SK-N-SH (cell line): ENCODE measurements around the gene HSPA4L.

Experiments used
- EP300 ChIP-seq, 2 experiments: IDR thresholded peaks; 2 replicates each; pipeline versions ENCODE4 v1.4.0 to v1.6.1; 2012; ENCODE audit warnings: borderline replicate concordance in 1 of 2, low read depth in 1 of 2, low read length in 1 of 2
- GABPA ChIP-seq: IDR thresholded peaks from 2 replicates; pipeline ENCODE4 v1.4.0; 2012; ENCODE audit warnings: low read depth, mild to moderate bottlenecking
- GATA2 ChIP-seq: sonication (generic); formaldehyde crosslinking; IDR thresholded peaks from 2 replicates; pipeline ENCODE4 v1.5.0; 2020; ENCODE audit warnings: mild to moderate bottlenecking, missing genetic modification reagents
- JUND ChIP-seq: IDR thresholded peaks from 2 replicates; pipeline ENCODE4 v1.4.0; 2012
- POLR2AphosphoS5 ChIP-seq: IDR thresholded peaks from 2 replicates; pipeline ENCODE4 v1.6.1; 2012; ENCODE audit warnings: low read depth, low read length
- RFX5 ChIP-seq: IDR thresholded peaks from 2 replicates; pipeline ENCODE4 v1.6.1; 2012; ENCODE audit warnings: mild to moderate bottlenecking, improper control_type of control experiment, low read length
- RXRA ChIP-seq: IDR thresholded peaks from 2 replicates; pipeline ENCODE4 v1.4.0; 2012; ENCODE audit warnings: low read depth, mild to moderate bottlenecking, borderline replicate concordance
- SIN3A ChIP-seq: IDR thresholded peaks from 2 replicates; pipeline ENCODE4 v1.6.1; 2012; ENCODE audit warnings: low read depth, mild to moderate bottlenecking, low read length, moderate library complexity, borderline replicate concordance
- TAF1 ChIP-seq: IDR thresholded peaks from 2 replicates; pipeline ENCODE4 v1.6.1; 2012; ENCODE audit warnings: low read depth, mild to moderate bottlenecking, low read length, moderate library complexity, borderline replicate concordance
- YY1 ChIP-seq: IDR thresholded peaks from 2 replicates; pipeline ENCODE4 v1.4.0; 2012; ENCODE audit warnings: low read depth, mild to moderate bottlenecking
- TF ChIP-seq, protein P1 (sequence below): fragments of 200-600 bp; sonication (generic); IDR thresholded peaks from 2 replicates; pipeline ENCODE4 v1.6.1; 2017; ENCODE audit warnings: antibody characterized with exemption, mild to moderate bottlenecking, moderate library complexity
- TF ChIP-seq, protein P2 (sequence below): IDR thresholded peaks from 2 replicates; pipeline ENCODE4 v1.4.0; 2012; ENCODE audit warnings: low read depth
- TF ChIP-seq, protein P3 (sequence below): IDR thresholded peaks from 2 replicates; pipeline ENCODE4 v1.4.0; 2012; ENCODE audit warnings: low read depth, borderline replicate concordance

DNA sequence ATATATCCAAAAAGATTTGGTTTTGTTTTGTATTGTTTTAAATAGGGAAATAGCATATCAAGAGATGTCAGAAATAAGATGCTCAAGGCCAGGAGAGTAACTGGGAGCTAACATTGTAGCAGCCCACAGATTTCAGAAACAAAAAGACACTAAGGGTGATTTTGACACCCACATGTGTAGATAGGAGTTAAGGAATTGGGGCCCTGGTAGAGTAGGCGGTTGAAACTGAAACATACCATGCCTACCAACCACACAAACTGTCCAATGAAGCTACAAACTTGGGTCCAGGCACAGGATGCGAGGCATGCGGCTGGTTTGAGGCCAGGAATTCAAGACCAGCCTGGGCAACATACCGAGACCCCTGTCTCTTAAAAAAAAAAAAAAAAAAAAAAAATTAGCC, 6.3 kb upstream of the HSPA4L start:
- TF ChIP-seq RXRA, result no peak
- TF ChIP-seq, protein P1, sequence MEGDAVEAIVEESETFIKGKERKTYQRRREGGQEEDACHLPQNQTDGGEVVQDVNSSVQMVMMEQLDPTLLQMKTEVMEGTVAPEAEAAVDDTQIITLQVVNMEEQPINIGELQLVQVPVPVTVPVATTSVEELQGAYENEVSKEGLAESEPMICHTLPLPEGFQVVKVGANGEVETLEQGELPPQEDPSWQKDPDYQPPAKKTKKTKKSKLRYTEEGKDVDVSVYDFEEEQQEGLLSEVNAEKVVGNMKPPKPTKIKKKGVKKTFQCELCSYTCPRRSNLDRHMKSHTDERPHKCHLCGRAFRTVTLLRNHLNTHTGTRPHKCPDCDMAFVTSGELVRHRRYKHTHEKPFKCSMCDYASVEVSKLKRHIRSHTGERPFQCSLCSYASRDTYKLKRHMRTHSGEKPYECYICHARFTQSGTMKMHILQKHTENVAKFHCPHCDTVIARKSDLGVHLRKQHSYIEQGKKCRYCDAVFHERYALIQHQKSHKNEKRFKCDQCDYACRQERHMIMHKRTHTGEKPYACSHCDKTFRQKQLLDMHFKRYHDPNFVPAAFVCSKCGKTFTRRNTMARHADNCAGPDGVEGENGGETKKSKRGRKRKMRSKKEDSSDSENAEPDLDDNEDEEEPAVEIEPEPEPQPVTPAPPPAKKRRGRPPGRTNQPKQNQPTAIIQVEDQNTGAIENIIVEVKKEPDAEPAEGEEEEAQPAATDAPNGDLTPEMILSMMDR, result no peak
- no peak for TF ChIP-seq SIN3A
- no peak for TF ChIP-seq GABPA
- TF ChIP-seq, protein P2, sequence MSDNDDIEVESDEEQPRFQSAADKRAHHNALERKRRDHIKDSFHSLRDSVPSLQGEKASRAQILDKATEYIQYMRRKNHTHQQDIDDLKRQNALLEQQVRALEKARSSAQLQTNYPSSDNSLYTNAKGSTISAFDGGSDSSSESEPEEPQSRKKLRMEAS, result no peak
- TF ChIP-seq EP300 (IDR thresholded peaks at IDR 0.05; ENCODE audit: borderline replicate concordance in 1 of 2, low read depth in 1 of 2, low read length in 1 of 2), result no peak
- TF ChIP-seq YY1, result no peak
- no peak for TF ChIP-seq POLR2AphosphoS5
- TF ChIP-seq, protein P3, sequence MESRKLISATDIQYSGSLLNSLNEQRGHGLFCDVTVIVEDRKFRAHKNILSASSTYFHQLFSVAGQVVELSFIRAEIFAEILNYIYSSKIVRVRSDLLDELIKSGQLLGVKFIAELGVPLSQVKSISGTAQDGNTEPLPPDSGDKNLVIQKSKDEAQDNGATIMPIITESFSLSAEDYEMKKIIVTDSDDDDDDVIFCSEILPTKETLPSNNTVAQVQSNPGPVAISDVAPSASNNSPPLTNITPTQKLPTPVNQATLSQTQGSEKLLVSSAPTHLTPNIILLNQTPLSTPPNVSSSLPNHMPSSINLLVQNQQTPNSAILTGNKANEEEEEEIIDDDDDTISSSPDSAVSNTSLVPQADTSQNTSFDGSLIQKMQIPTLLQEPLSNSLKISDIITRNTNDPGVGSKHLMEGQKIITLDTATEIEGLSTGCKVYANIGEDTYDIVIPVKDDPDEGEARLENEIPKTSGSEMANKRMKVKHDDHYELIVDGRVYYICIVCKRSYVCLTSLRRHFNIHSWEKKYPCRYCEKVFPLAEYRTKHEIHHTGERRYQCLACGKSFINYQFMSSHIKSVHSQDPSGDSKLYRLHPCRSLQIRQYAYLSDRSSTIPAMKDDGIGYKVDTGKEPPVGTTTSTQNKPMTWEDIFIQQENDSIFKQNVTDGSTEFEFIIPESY, result no peak
- TF ChIP-seq GATA2, result no peak
- no peak for TF ChIP-seq TAF1
- TF ChIP-seq JUND, result no peak
- TF ChIP-seq RFX5, result no peak
